Central memory CD8-positive, alpha-beta T cell (primary cell): ENCODE data around the gene YWHAE.
"Not testable (repeated sequence)": the region's sequence is repeated elsewhere in the genome, so short reads cannot be mapped to it uniquely, and the experiment has no call there.

Source experiments
- ATAC-seq: fragments of 150-1000 bp; cut with Tn5 transposase; replicated peaks from 2 replicates; pipeline ENCODE4 v1.10.0; 2022; ENCODE audit warnings: mild to moderate bottlenecking, moderate FRiP score, moderate number of reproducible peaks; ENCODE audit not compliant: poor library complexity, severe bottlenecking; ENCODE audit errors: extremely low read depth
- DNase-seq, 2 donors: peaks; one replicate each; pipeline ENCODE4 v3.0.0; 2021; ENCODE audit warnings: low spot score in 2 of 2
- H3K27ac Mint-ChIP-seq: one replicate; pipeline ENCODE4 v1.8.0; 2022; ENCODE audit warnings: low read depth, mild to moderate bottlenecking, moderate library complexity, mixed read lengths
- H3K27me3 Mint-ChIP-seq: one replicate; pipeline ENCODE4 v1.8.0; 2022; ENCODE audit warnings: mixed read lengths
- H3K36me3 Mint-ChIP-seq: one replicate; pipeline ENCODE4 v1.8.0; 2022; ENCODE audit warnings: mild to moderate bottlenecking, moderate library complexity, mixed read lengths; ENCODE audit not compliant: insufficient read depth
- H3K4me1 Mint-ChIP-seq: one replicate; pipeline ENCODE4 v1.8.0; 2022; ENCODE audit warnings: mixed read lengths
- H3K4me3 Mint-ChIP-seq: one replicate; pipeline ENCODE4 v1.8.0; 2022; ENCODE audit warnings: mild to moderate bottlenecking, moderate library complexity, mixed read lengths
- H3K9me3 Mint-ChIP-seq: one replicate; pipeline ENCODE4 v1.8.0; 2022; ENCODE audit warnings: mixed read lengths

The YWHAE gene

GRCh38 chr17:1365445-1366039 lies 34.5 kb downstream of the YWHAE start:
- ATAC-seq (peak; percentile 75), DNase-seq (peak; percentile 24 to 55)
- Mint-ChIP-seq H3K9me3 (no peaks in the 10 kb centered on the region), H3K4me1 (peaks cover 51% of the 10 kb centered on the region), H3K27me3 (no peaks in the 10 kb centered on the region), H3K27ac (peak overlapping the region; percentile 16), H3K36me3 (peaks cover 37% of the 10 kb centered on the region), H3K4me3 (no peak overlapping the region)

GRCh38 chr17:1362964-1363363 lies 37.1 kb downstream of the YWHAE start:
- Mint-ChIP-seq H3K9me3 (no peaks in the 10 kb centered on the region), H3K27ac (peak overlapping the region; percentile 47), H3K27me3 (no peaks in the 10 kb centered on the region), H3K4me1 (peaks cover 52% of the 10 kb centered on the region), H3K4me3 (peak overlapping the region; percentile 45), H3K36me3 (peaks cover 45% of the 10 kb centered on the region)
- no peak for ATAC-seq
- no peak for DNase-seq

GRCh38 chr17:1362065-1362848 lies 37.8 kb downstream of the YWHAE start:
- peak; percentile 59 for ATAC-seq
- Mint-ChIP-seq H3K36me3 (peaks cover 46% of the 10 kb centered on the region), H3K27ac (peak overlapping the region; percentile 47), H3K27me3 (no peaks in the 10 kb centered on the region), H3K9me3 (no peaks in the 10 kb centered on the region), H3K4me3 (peak overlapping the region; percentile 45), H3K4me1 (peaks cover 45% of the 10 kb centered on the region)
- no peak for DNase-seq

GRCh38 chr17:1360975-1361374 lies 39.0 kb downstream of the YWHAE start:
- Mint-ChIP-seq H3K27ac (peak overlapping the region; percentile 47), H3K36me3 (peaks cover 53% of the 10 kb centered on the region), H3K4me3 (peak overlapping the region; percentile 57), H3K27me3 (no peaks in the 10 kb centered on the region), H3K9me3 (no peaks in the 10 kb centered on the region), H3K4me1 (peaks cover 44% of the 10 kb centered on the region)
- no peak for DNase-seq
- ATAC-seq: no peak

GRCh38 chr17:1360315-1360714 lies 39.7 kb downstream of the YWHAE start:
- not testable (repeated sequence) for H3K9me3 Mint-ChIP-seq, ATAC-seq, H3K27ac Mint-ChIP-seq, DNase-seq, H3K27me3 Mint-ChIP-seq
- Mint-ChIP-seq H3K36me3 (peaks cover 55% of the 10 kb centered on the region), H3K4me1 (peaks cover 50% of the 10 kb centered on the region), H3K4me3 (peak overlapping the region; percentile 57)

GRCh38 chr17:1354030-1354429 lies 46.0 kb downstream of the YWHAE start:
- peaks cover 82% of the 10 kb centered on the region for H3K36me3 Mint-ChIP-seq
- H3K4me3 Mint-ChIP-seq: no peak overlapping the region
- no peak for ATAC-seq
- DNase-seq: no peak
- H3K4me1 Mint-ChIP-seq: peaks cover 17% of the 10 kb centered on the region
- no peaks in the 10 kb centered on the region for H3K27me3 Mint-ChIP-seq
- no peaks in the 10 kb centered on the region for H3K9me3 Mint-ChIP-seq
- H3K27ac Mint-ChIP-seq: no peak overlapping the region

- not testable (repeated sequence) for H3K9me3 Mint-ChIP-seq, H3K4me3 Mint-ChIP-seq, DNase-seq, H3K27ac Mint-ChIP-seq, ATAC-seq, H3K27me3 Mint-ChIP-seq
- H3K36me3 Mint-ChIP-seq: peaks cover 84% of the 10 kb centered on the region
- H3K4me1 Mint-ChIP-seq: peaks cover 23% of the 10 kb centered on the region
Measured at GRCh38 chr17:1352530-1352929, 47.5 kb downstream of the YWHAE start.

- Mint-ChIP-seq H3K36me3 (peaks cover 85% of the 10 kb centered on the region), H3K27me3 (no peaks in the 10 kb centered on the region), H3K4me1 (peaks cover 25% of the 10 kb centered on the region), H3K9me3 (no peaks in the 10 kb centered on the region), H3K27ac (peak overlapping the region; percentile 41), H3K4me3 (no peak overlapping the region)
- ATAC-seq (no peak), DNase-seq (no peak)
Measured at GRCh38 chr17:1351971-1352370, 48.1 kb downstream of the YWHAE start.

- no peak for ATAC-seq
- H3K27me3 Mint-ChIP-seq: no peaks in the 10 kb centered on the region
- peaks cover 23% of the 10 kb centered on the region for H3K4me1 Mint-ChIP-seq
- peak overlapping the region; percentile 41 for H3K27ac Mint-ChIP-seq
- H3K9me3 Mint-ChIP-seq: no peaks in the 10 kb centered on the region
- no peak overlapping the region for H3K4me3 Mint-ChIP-seq
- no peak for DNase-seq
- peaks cover 79% of the 10 kb centered on the region for H3K36me3 Mint-ChIP-seq
Measured at GRCh38 chr17:1351275-1351674, 48.7 kb downstream of the YWHAE start.

GRCh38 chr17:1347589-1348323 lies 52.3 kb downstream of the YWHAE start:
- Mint-ChIP-seq H3K27me3 (no peaks in the 10 kb centered on the region), H3K9me3 (no peaks in the 10 kb centered on the region), H3K4me1 (peaks cover 24% of the 10 kb centered on the region), H3K36me3 (peaks cover 77% of the 10 kb centered on the region), H3K27ac (peak overlapping the region; percentile 39), H3K4me3 (peak overlapping the region; percentile 1)
- DNase-seq (no peak), ATAC-seq (no peak)

GRCh38 chr17:1344521-1344920 lies 55.5 kb downstream of the YWHAE start:
- Mint-ChIP-seq H3K36me3 (peaks cover 47% of the 10 kb centered on the region), H3K4me1 (peaks cover 21% of the 10 kb centered on the region), H3K27me3 (no peaks in the 10 kb centered on the region), H3K4me3 (no peak overlapping the region), H3K27ac (no peak overlapping the region), H3K9me3 (no peaks in the 10 kb centered on the region)
- DNase-seq (no peak), ATAC-seq (no peak)

- Mint-ChIP-seq H3K4me3 (no peak overlapping the region), H3K27ac (no peak overlapping the region), H3K27me3 (no peaks in the 10 kb centered on the region), H3K4me1 (peaks cover 21% of the 10 kb centered on the region), H3K9me3 (no peaks in the 10 kb centered on the region), H3K36me3 (peaks cover 40% of the 10 kb centered on the region)
- DNase-seq (no peak), ATAC-seq (no peak)
Measured at GRCh38 chr17:1343554-1343953, 56.5 kb downstream of the YWHAE start.
